Adrenal gland (tissue), 5 donors: ENCODE measurements around the gene ZNF827.

Experiments
- POLR2A ChIP-seq, 2 donors: fragments of 450-650 bp; IDR thresholded peaks; one replicate each; pipeline ENCODE4 v1.6.1; 2017; ENCODE audit warnings: antibody characterized with exemption in 2 of 2, mild to moderate bottlenecking in 2 of 2, moderate library complexity in 1 of 2
- TF ChIP-seq, protein P1 (sequence below), 6 experiments: fragments of 450-650 bp in 4 of 6; fragments of 200-600 bp in 2 of 6; sonication (generic) in 1 of 6; IDR thresholded peaks; 1 replicate in 5 of 6; 2 replicates in 1 of 6; pipeline versions ENCODE4 v1.5.1 to v1.8.0; 2016 to 2021; ENCODE audit warnings: antibody characterized with exemption in 6 of 6, mild to moderate bottlenecking in 2 of 6, moderate library complexity in 1 of 6
- donor health status: DM: no; HTN: no; CAD: no.

DNA sequence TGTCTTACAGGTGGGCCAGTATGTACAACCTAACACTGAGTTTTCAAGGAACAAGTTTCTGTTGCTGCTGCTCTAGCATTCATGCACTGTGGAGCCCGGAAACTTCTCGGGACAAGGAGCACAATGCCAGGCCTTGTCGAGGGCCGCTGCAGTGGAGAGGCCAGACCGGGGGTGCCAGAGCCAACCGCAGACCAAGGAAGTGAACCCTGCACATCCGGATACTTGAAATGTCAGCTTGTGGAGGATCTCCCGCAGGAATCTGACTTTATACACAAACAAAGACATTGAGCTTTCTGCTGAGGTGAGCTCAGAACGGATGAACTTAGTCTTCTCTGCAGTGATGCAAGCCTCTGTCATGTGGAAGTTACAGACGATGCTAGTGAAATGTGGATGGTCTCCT lies 99.5 kb downstream of the ZNF827 start:
- TF ChIP-seq POLR2A (IDR thresholded peaks at IDR 0.05): no peak
- TF ChIP-seq, protein P1, sequence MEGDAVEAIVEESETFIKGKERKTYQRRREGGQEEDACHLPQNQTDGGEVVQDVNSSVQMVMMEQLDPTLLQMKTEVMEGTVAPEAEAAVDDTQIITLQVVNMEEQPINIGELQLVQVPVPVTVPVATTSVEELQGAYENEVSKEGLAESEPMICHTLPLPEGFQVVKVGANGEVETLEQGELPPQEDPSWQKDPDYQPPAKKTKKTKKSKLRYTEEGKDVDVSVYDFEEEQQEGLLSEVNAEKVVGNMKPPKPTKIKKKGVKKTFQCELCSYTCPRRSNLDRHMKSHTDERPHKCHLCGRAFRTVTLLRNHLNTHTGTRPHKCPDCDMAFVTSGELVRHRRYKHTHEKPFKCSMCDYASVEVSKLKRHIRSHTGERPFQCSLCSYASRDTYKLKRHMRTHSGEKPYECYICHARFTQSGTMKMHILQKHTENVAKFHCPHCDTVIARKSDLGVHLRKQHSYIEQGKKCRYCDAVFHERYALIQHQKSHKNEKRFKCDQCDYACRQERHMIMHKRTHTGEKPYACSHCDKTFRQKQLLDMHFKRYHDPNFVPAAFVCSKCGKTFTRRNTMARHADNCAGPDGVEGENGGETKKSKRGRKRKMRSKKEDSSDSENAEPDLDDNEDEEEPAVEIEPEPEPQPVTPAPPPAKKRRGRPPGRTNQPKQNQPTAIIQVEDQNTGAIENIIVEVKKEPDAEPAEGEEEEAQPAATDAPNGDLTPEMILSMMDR (IDR thresholded peaks at IDR 0.05): no peak
